Mesenchymal stem cell (in vitro differentiated cells and primary cell): Measurements from ENCODE around the gene SEMA3D.

ENCODE experiments used
- DNase-seq: peaks from one replicate; pipeline ENCODE4 v3.0.0-alpha.2; 2013
- H2AFZ ChIP-seq: one replicate; pipeline ENCODE4 v1.6.1; 2013; ENCODE audit warnings: low read depth, mild to moderate bottlenecking, control low read depth, inconsistent platforms, low read length, moderate library complexity
- H2AK5ac ChIP-seq: 2 replicates; pipeline ENCODE4 v1.6.1; 2013; ENCODE audit warnings: low read length, moderate library complexity, mild to moderate bottlenecking, inconsistent platforms; ENCODE audit not compliant: severe bottlenecking
- H2BK120ac ChIP-seq: one replicate; pipeline ENCODE4 v1.6.1; 2013; ENCODE audit warnings: low read depth, mild to moderate bottlenecking, inconsistent platforms, low read length, moderate library complexity
- H2BK12ac ChIP-seq, 2 experiments: one replicate each; pipeline ENCODE4 v1.6.1; 2013; ENCODE audit warnings: inconsistent platforms in 2 of 2, low read length in 2 of 2, mild to moderate bottlenecking in 2 of 2, moderate library complexity in 2 of 2, control low read depth in 1 of 2
- H2BK15ac ChIP-seq: one replicate; pipeline ENCODE4 v1.6.1; 2013; ENCODE audit warnings: mild to moderate bottlenecking, low read depth, inconsistent platforms; ENCODE audit not compliant: poor library complexity, severe bottlenecking
- H2BK5ac ChIP-seq: 2 replicates; pipeline ENCODE4 v1.6.1; 2013; ENCODE audit warnings: low read depth, mild to moderate bottlenecking, low read length, control low read depth, inconsistent platforms; ENCODE audit not compliant: poor library complexity, severe bottlenecking
- H3K14ac ChIP-seq, 2 experiments: one replicate each; pipeline ENCODE4 v1.6.1; 2013; ENCODE audit warnings: inconsistent platforms in 2 of 2, low read length in 2 of 2, control low read depth in 1 of 2, mild to moderate bottlenecking in 1 of 2, moderate library complexity in 1 of 2
- H3K18ac ChIP-seq, 2 experiments: one replicate each; pipeline ENCODE4 v1.6.1; 2013; ENCODE audit warnings: inconsistent platforms in 2 of 2, low read length in 2 of 2, control low read depth in 1 of 2, low read depth in 1 of 2, mild to moderate bottlenecking in 1 of 2
- H3K23ac ChIP-seq, 2 experiments: one replicate each; pipeline ENCODE4 v1.6.1; 2013; ENCODE audit warnings: inconsistent platforms in 2 of 2, low read length in 2 of 2, mild to moderate bottlenecking in 2 of 2, moderate library complexity in 2 of 2, control low read depth in 1 of 2
- H3K27ac ChIP-seq: 2 replicates; pipeline ENCODE4 v1.5.1; 2013; ENCODE audit warnings: mild to moderate bottlenecking, moderate library complexity, low read length, control low read depth, inconsistent platforms; ENCODE audit not compliant: poor library complexity, severe bottlenecking
- H3K27me3 ChIP-seq, 2 experiments: 2 replicates each; pipeline versions ENCODE4 v1.6.1 to v1.7.0; 2013; ENCODE audit warnings: low read length in 2 of 2, mild to moderate bottlenecking in 2 of 2, moderate library complexity in 2 of 2, control low read depth in 1 of 2, inconsistent platforms in 1 of 2; ENCODE audit not compliant: control insufficient read depth in 1 of 2, insufficient read depth in 1 of 2
- H3K36me3 ChIP-seq, 2 experiments: 2 replicates each; pipeline versions ENCODE4 v1.6.1 to v1.7.0; 2013; ENCODE audit warnings: low read length in 2 of 2, control low read depth in 1 of 2, inconsistent platforms in 1 of 2, low read depth in 1 of 2, mild to moderate bottlenecking in 1 of 2; ENCODE audit not compliant: insufficient read depth in 2 of 2, control insufficient read depth in 1 of 2
- H3K4ac ChIP-seq, 2 experiments: one replicate each; pipeline ENCODE4 v1.6.1; 2013; ENCODE audit warnings: inconsistent platforms in 2 of 2, low read length in 2 of 2, mild to moderate bottlenecking in 2 of 2, moderate library complexity in 2 of 2, control low read depth in 1 of 2, low read depth in 1 of 2
- H3K4me1 ChIP-seq: 2 replicates; pipeline ENCODE4 v1.6.1; 2013; ENCODE audit warnings: low read depth, low read length, control low read depth; ENCODE audit not compliant: control insufficient read depth, insufficient read depth
- H3K4me2 ChIP-seq: 2 replicates; pipeline ENCODE4 v1.6.1; 2013; ENCODE audit warnings: low read length, mild to moderate bottlenecking, inconsistent platforms; ENCODE audit not compliant: poor library complexity, severe bottlenecking
- H3K4me3 ChIP-seq, 2 experiments: 2 replicates each; pipeline versions ENCODE4 v1.5.1 to v1.7.0; 2013; ENCODE audit warnings: low read length in 2 of 2, mild to moderate bottlenecking in 2 of 2, control low read depth in 1 of 2, low read depth in 1 of 2; ENCODE audit not compliant: insufficient read depth in 1 of 2
- H3K79me1 ChIP-seq: replicated peaks from 2 replicates; pipeline ENCODE4 v1.6.1; 2013; ENCODE audit warnings: mild to moderate bottlenecking, control low read depth, low read length, inconsistent platforms; ENCODE audit not compliant: poor library complexity, severe bottlenecking
- H3K9ac ChIP-seq: 2 replicates; pipeline ENCODE4 v1.7.0; 2013; ENCODE audit warnings: mild to moderate bottlenecking, low read length, moderate library complexity
- H3K9me3 ChIP-seq: 2 replicates; pipeline ENCODE4 v1.7.0; 2013; ENCODE audit warnings: mild to moderate bottlenecking, low read length; ENCODE audit not compliant: control insufficient read depth
- H4K8ac ChIP-seq: one replicate; pipeline ENCODE4 v1.6.1; 2013; ENCODE audit warnings: inconsistent platforms, mild to moderate bottlenecking, low read length, moderate library complexity
- H4K91ac ChIP-seq: one replicate; pipeline ENCODE4 v1.6.1; 2013; ENCODE audit warnings: mild to moderate bottlenecking, low read length, inconsistent platforms
- WGBS: methylation state at CpG from one replicate; pipeline ENCODE4 v1.1.7; 2013; ENCODE audit warnings: mixed read lengths; 5-methylcytosine and 5-hydroxymethylcytosine counted together

The SEMA3D gene

GRCh38 chr7:84985073-84985784 is 201.6 kb downstream of the SEMA3D start:
- no peak overlapping the region for H3K4me2 ChIP-seq
- H3K14ac ChIP-seq: no peak overlapping the region
- H3K18ac ChIP-seq: no peak overlapping the region
- peak; percentile 39 for DNase-seq
- H3K27ac ChIP-seq: no peak overlapping the region
- H3K79me1 ChIP-seq: no peaks in the 10 kb centered on the region
- no peaks in the 10 kb centered on the region for H3K9me3 ChIP-seq
- H2BK5ac ChIP-seq: no peak overlapping the region
- no peak overlapping the region for H4K8ac ChIP-seq
- H3K36me3 ChIP-seq: no peaks in the 10 kb centered on the region
- no peak overlapping the region for H3K4me3 ChIP-seq
- no peak overlapping the region for H2BK15ac ChIP-seq
- WGBS: 95% methylated on average over 1 of the region's 2 CpGs
- H2AK5ac ChIP-seq: no peak overlapping the region
- H4K91ac ChIP-seq: no peak overlapping the region
- H3K27me3 ChIP-seq: no peaks in the 10 kb centered on the region
- no peaks in the 10 kb centered on the region for H3K4me1 ChIP-seq
- no peak overlapping the region for H2BK12ac ChIP-seq
- no peak overlapping the region for H2AFZ ChIP-seq
- H2BK120ac ChIP-seq: no peak overlapping the region
- no peak overlapping the region for H3K9ac ChIP-seq
- no peak overlapping the region for H3K23ac ChIP-seq
- H3K4ac ChIP-seq: no peak overlapping the region

GRCh38 chr7:84982199-84982598 is 204.7 kb downstream of the SEMA3D start:
- H3K14ac ChIP-seq: no peak overlapping the region
- no peak overlapping the region for H4K8ac ChIP-seq
- H3K27me3 ChIP-seq: no peaks in the 10 kb centered on the region
- no peaks in the 10 kb centered on the region for H3K4me1 ChIP-seq
- no peak overlapping the region for H2AFZ ChIP-seq
- no peaks in the 10 kb centered on the region for H3K36me3 ChIP-seq
- H3K18ac ChIP-seq: no peak overlapping the region
- no peak overlapping the region for H3K23ac ChIP-seq
- no peak overlapping the region for H2BK120ac ChIP-seq
- no peak overlapping the region for H3K27ac ChIP-seq
- H2BK5ac ChIP-seq: no peak overlapping the region
- no peaks in the 10 kb centered on the region for H3K79me1 ChIP-seq
- no peak overlapping the region for H3K9ac ChIP-seq
- H3K4me2 ChIP-seq: no peak overlapping the region
- no peak overlapping the region for H2BK12ac ChIP-seq
- no peak overlapping the region for H4K91ac ChIP-seq
- H3K4ac ChIP-seq: no peak overlapping the region
- no peaks in the 10 kb centered on the region for H3K9me3 ChIP-seq
- H2AK5ac ChIP-seq: no peak overlapping the region
- no peak for DNase-seq
- H3K4me3 ChIP-seq: no peak overlapping the region
- H2BK15ac ChIP-seq: no peak overlapping the region

GRCh38 chr7:84981055-84981976 is 205.5 kb downstream of the SEMA3D start:
- no peak overlapping the region for H3K4ac ChIP-seq
- H3K4me1 ChIP-seq: no peaks in the 10 kb centered on the region
- no peak overlapping the region for H2BK5ac ChIP-seq
- H3K9ac ChIP-seq: no peak overlapping the region
- no peak overlapping the region for H2BK12ac ChIP-seq
- no peak for DNase-seq
- peak overlapping the region in 1 of 2 experiments; percentile 33 for H3K18ac ChIP-seq
- peak overlapping the region; percentile 80 for H2BK15ac ChIP-seq
- no peaks in the 10 kb centered on the region for H3K27me3 ChIP-seq
- no peak overlapping the region for H3K27ac ChIP-seq
- 73% methylated on average over 5 of the region's 6 CpGs for WGBS
- no peak overlapping the region for H4K91ac ChIP-seq
- H2BK120ac ChIP-seq: no peak overlapping the region
- no peak overlapping the region for H2AFZ ChIP-seq
- no peak overlapping the region for H3K4me2 ChIP-seq
- no peaks in the 10 kb centered on the region for H3K79me1 ChIP-seq
- H3K14ac ChIP-seq: no peak overlapping the region
- H4K8ac ChIP-seq: no peak overlapping the region
- no peak overlapping the region for H3K23ac ChIP-seq
- no peak overlapping the region for H2AK5ac ChIP-seq
- no peaks in the 10 kb centered on the region for H3K36me3 ChIP-seq
- no peaks in the 10 kb centered on the region for H3K9me3 ChIP-seq
- no peak overlapping the region for H3K4me3 ChIP-seq

GRCh38 chr7:84975586-84976185 is 211.2 kb downstream of the SEMA3D start:
- Histone ChIP-seq H3K36me3 (no peaks in the 10 kb centered on the region), H3K18ac (no peak overlapping the region), H2AK5ac (no peak overlapping the region), H2BK120ac (no peak overlapping the region), H2AFZ (no peak overlapping the region), H3K14ac (no peak overlapping the region), H3K9ac (no peak overlapping the region), H3K4me3 (no peak overlapping the region), H2BK15ac (no peak overlapping the region), H4K91ac (no peak overlapping the region), H3K4ac (no peak overlapping the region), H3K9me3 (no peaks in the 10 kb centered on the region), H4K8ac (no peak overlapping the region), H3K27me3 (no peaks in the 10 kb centered on the region), H3K27ac (no peak overlapping the region), H2BK12ac (no peak overlapping the region), H2BK5ac (no peak overlapping the region), H3K23ac (no peak overlapping the region), H3K4me1 (no peaks in the 10 kb centered on the region), H3K79me1 (no peaks in the 10 kb centered on the region), H3K4me2 (no peak overlapping the region)
- 71% methylated on average over 1 of the region's 1 CpG for WGBS
- DNase-seq: no peak
